GM12878 (cell line): ENCODE data around the gene PLBD1.

Source experiments
- ATF2 ChIP-seq: IDR thresholded peaks from 2 replicates; pipeline ENCODE4 v1.6.1; 2012; ENCODE audit warnings: low read length, inconsistent platforms
- ATF3 ChIP-seq: IDR thresholded peaks from 2 replicates; pipeline ENCODE4 v1.6.1; 2011; ENCODE audit warnings: low read depth, mild to moderate bottlenecking, low read length, moderate library complexity, borderline replicate concordance; ENCODE audit errors: extremely low read depth
- CREB1 ChIP-seq: IDR thresholded peaks from 2 replicates; pipeline ENCODE4 v1.6.1; 2012; ENCODE audit warnings: low read depth, mild to moderate bottlenecking, inconsistent platforms
- CTCF ChIP-seq, 3 experiments: IDR thresholded peaks in 2 of 3; conservative IDR thresholded peaks in 1 of 3; 2 replicates each; pipeline ENCODE4 v1.5.1; 2011; ENCODE audit warnings: low read depth in 3 of 3, low read length in 3 of 3, mild to moderate bottlenecking in 3 of 3, control low read depth in 2 of 3, moderate library complexity in 2 of 3, inconsistent platforms in 1 of 3, mixed read lengths in 1 of 3; ENCODE audit not compliant: control insufficient read depth in 2 of 3, insufficient read depth in 1 of 3; ENCODE audit errors: extremely low read depth in 1 of 3
- CUX1 ChIP-seq: IDR thresholded peaks from 2 replicates; pipeline ENCODE4 v1.6.1; 2012; ENCODE audit warnings: improper control_type of control experiment, low read depth, low read length; ENCODE audit not compliant: insufficient replicate concordance
- EP300 ChIP-seq, 2 experiments: fragments of 150-350 bp in 1 of 2; IDR thresholded peaks; 2 replicates each; pipeline ENCODE4 v1.6.1; 2011 to 2012; ENCODE audit warnings: low read depth in 2 of 2, low read length in 2 of 2, borderline replicate concordance in 1 of 2, improper control_type of control experiment in 1 of 2, inconsistent platforms in 1 of 2; ENCODE audit not compliant: control insufficient read depth in 1 of 2
- KDM1A ChIP-seq: fragments of 200-600 bp; sonication (generic); IDR thresholded peaks from 2 replicates; pipeline ENCODE4 v1.6.1; 2016; ENCODE audit warnings: borderline replicate concordance
- MAX ChIP-seq: IDR thresholded peaks from 2 replicates; pipeline ENCODE4 v1.6.1; 2012; ENCODE audit warnings: low read depth, low read length, improper control_type of control experiment
- MXI1 ChIP-seq: fragments of 150-350 bp; IDR thresholded peaks from 2 replicates; pipeline ENCODE4 v1.6.1; 2011; ENCODE audit warnings: low read depth, mild to moderate bottlenecking, inconsistent platforms, low read length, improper control_type of control experiment
- REST ChIP-seq: IDR thresholded peaks from 2 replicates; pipeline ENCODE4 v1.6.1; 2012; ENCODE audit warnings: mild to moderate bottlenecking, low read depth, low read length
- USF1 ChIP-seq: IDR thresholded peaks from 2 replicates; pipeline ENCODE4 v1.6.1; 2011; ENCODE audit warnings: borderline replicate concordance, low read depth, mild to moderate bottlenecking, moderate library complexity, mixed read lengths, low read length; ENCODE audit not compliant: insufficient read depth; ENCODE audit errors: extremely low read length
- ZBTB11 ChIP-seq: fragments of 450-650 bp; formaldehyde crosslinking; IDR thresholded peaks from 2 replicates; pipeline ENCODE4 v1.5.0; 2022; ENCODE audit warnings: mild to moderate bottlenecking, missing genetic modification characterization
- ZSCAN29 ChIP-seq: fragments of 450-650 bp; IDR thresholded peaks from 2 replicates; pipeline ENCODE4 v1.6.1; 2017; ENCODE audit warnings: mild to moderate bottlenecking, moderate library complexity

- TF ChIP-seq ATF2 (no peak), CREB1 (no peak), CUX1 (no peak), ZBTB11 (CRISPR knock-in tag) (no peak), CTCF (IDR thresholded peaks at IDR 0.05 in 2 of 3, conservative IDR thresholded peaks at IDR 0.05 in 1 of 3; ENCODE audit: control insufficient read depth in 2 of 3, extremely low read depth in 1 of 3, insufficient read depth in 1 of 3, low read depth in 3 of 3, low read length in 3 of 3) (no peak), ATF3 (no peak), EP300 (IDR thresholded peaks at IDR 0.05; ENCODE audit: borderline replicate concordance in 1 of 2, control insufficient read depth in 1 of 2, low read depth in 2 of 2, low read length in 2 of 2) (no peak), ZSCAN29 (no peak), USF1 (no peak), MAX (no peak), REST (no peak), KDM1A (no peak), MXI1 (no peak)
Measured at GRCh38 chr12:14532152-14532551, 35.5 kb downstream of the PLBD1 start.
